Endodermal cell (in vitro differentiated cells): ENCODE results near the gene DUS1L. TPM values are rescaled to one million over a fixed set of nuclear protein-coding genes. Genes with fewer than 3 reads are reported as not detected.

Experiments
- DNase-seq: peaks from one replicate; pipeline ENCODE4 v3.0.0-alpha.2; 2017
- H3K27ac ChIP-seq: 2 replicates; pipeline ENCODE4 v1.5.1; 2013; ENCODE audit warnings: mild to moderate bottlenecking, low read depth, low read length, moderate library complexity
- H3K27me3 ChIP-seq: 2 replicates; pipeline ENCODE4 v1.6.1; 2013; ENCODE audit warnings: mild to moderate bottlenecking, low read length, moderate library complexity; ENCODE audit not compliant: insufficient read depth, control insufficient read depth, poor library complexity, severe bottlenecking
- H3K36me3 ChIP-seq: 2 replicates; pipeline ENCODE4 v1.7.0; 2013; ENCODE audit warnings: mild to moderate bottlenecking, low read length, moderate library complexity; ENCODE audit not compliant: control insufficient read depth, insufficient read depth
- H3K4me1 ChIP-seq: one replicate; pipeline ENCODE4 v1.7.0; 2013; ENCODE audit warnings: low read length; ENCODE audit not compliant: control insufficient read depth, insufficient read depth
- H3K4me3 ChIP-seq: 2 replicates; pipeline ENCODE4 v1.5.1; 2013; ENCODE audit warnings: mild to moderate bottlenecking, low read length, moderate library complexity
- H3K9ac ChIP-seq: 2 replicates; pipeline ENCODE4 v1.6.1; 2013; ENCODE audit warnings: mild to moderate bottlenecking, low read length, moderate library complexity; ENCODE audit not compliant: poor library complexity, severe bottlenecking; ENCODE audit errors: extremely low read depth
- H3K9me3 ChIP-seq: 2 replicates; pipeline ENCODE4 v1.6.1; 2013; ENCODE audit warnings: mild to moderate bottlenecking, low read length, moderate library complexity; ENCODE audit not compliant: control insufficient read depth
- H3K27ac Mint-ChIP-seq: 2 replicates; pipeline ENCODE4 v1.8.0; 2020; ENCODE audit warnings: mixed read lengths
- H3K27me3 Mint-ChIP-seq: 2 replicates; pipeline ENCODE4 v1.8.0; 2021; ENCODE audit warnings: mild to moderate bottlenecking, mixed read lengths; ENCODE audit not compliant: insufficient read depth
- H3K36me3 Mint-ChIP-seq: 2 replicates; pipeline ENCODE4 v1.8.0; 2020; ENCODE audit warnings: low read depth, mixed read lengths
- H3K4me1 Mint-ChIP-seq: 2 replicates; pipeline ENCODE4 v1.8.0; 2020; ENCODE audit warnings: mixed read lengths
- H3K4me3 Mint-ChIP-seq: 2 replicates; pipeline ENCODE4 v1.8.0; 2020; ENCODE audit warnings: mild to moderate bottlenecking, moderate library complexity, mixed read lengths
- H3K9me3 Mint-ChIP-seq: 2 replicates; pipeline ENCODE4 v1.8.0; 2020; ENCODE audit warnings: mild to moderate bottlenecking, mixed read lengths
- WGBS, 2 experiments: methylation state at CpG; one replicate each; pipeline versions ENCODE4 v1.1.5 to v1.1.7; 2013; ENCODE audit warnings: missing lambda C conversion rate in 2 of 2, mixed read lengths in 1 of 2; ENCODE audit not compliant: insufficient coverage in 1 of 2, insufficient read length in 1 of 2; 5-methylcytosine and 5-hydroxymethylcytosine counted together
- total RNA-seq, 2 donors: library from RNA; stranded (reverse); fragmentation: NEBNext Ultra II Directional in 1 of 2; extraction: Animal tissue kit (Norgen Biotek cat#: 25700) in 1 of 2; gene quantifications; 2 replicates in 1 of 2; 3 replicates in 1 of 2; pipeline ENCODE4 v1.2.1, GENCODE V29; 2021
- TF ChIP-seq, protein P1 (sequence below): fragments of 200-600 bp; sonication (generic); conservative IDR thresholded peaks from 2 replicates; pipeline ENCODE4 v1.5.0; 2021; ENCODE audit warnings: antibody characterized with exemption, mild to moderate bottlenecking

The DUS1L gene
- total RNA-seq, 2 donors from 2014 or later = 85.3 to 108 TPM

DNA sequence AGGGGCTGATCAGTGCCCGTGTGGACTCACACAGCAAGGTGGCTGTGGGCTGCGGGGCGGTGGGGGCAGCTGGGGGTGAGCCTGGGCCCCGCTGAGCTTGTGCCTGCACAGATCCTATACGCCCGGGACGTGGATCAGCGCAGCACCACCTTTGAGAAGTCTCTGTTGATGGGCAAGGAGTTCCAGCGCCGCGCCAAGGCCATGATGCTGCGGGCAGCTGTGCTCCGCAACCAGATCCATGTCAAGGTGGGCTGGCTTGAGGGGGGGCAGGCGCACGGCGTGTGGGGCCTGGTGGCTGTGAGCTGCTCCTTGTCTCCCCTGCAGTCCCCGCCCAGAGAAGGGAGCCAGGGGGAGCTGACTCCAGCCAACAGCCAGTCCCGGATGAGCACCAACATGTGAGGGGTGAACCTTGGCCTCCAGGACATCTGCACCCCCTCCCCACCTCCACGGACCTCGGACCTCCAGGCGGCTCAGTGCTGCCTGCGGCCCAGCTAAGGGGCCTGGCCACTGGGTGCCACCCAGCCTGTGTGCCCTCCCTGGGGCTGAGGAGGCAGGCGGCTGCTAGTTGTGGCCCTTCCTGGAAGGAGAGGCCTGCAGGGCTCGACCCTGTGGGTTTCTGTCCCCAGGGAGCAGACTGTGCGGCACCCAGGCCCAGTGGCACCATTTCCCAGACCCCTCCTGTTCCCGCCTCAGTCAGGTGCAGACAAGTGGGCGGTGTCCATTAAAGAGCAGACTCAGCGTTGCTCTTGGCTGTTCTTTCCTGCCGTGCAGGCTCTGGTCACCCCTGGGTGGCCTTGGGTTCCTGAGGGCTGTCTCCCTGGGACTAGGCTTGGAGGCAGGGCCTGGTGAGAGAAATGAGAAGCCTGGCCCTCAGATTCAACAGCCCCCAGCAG, 8.6 kb downstream of the DUS1L start:
- no peak for DNase-seq
- no peaks in the 10 kb centered on the region for H3K27me3 ChIP-seq
- no peaks in the 10 kb centered on the region for H3K4me1 Mint-ChIP-seq
- H3K9me3 Mint-ChIP-seq = no peaks in the 10 kb centered on the region
- no peak overlapping the region for H3K27ac ChIP-seq
- H3K9me3 ChIP-seq = no peaks in the 10 kb centered on the region
- 94 to 98% methylated on average over 20 to 29 of the region's 29 CpGs for WGBS, 2 experiments
- no peaks in the 10 kb centered on the region for H3K27me3 Mint-ChIP-seq
- no peak overlapping the region for H3K9ac ChIP-seq
- TF ChIP-seq, protein P1, sequence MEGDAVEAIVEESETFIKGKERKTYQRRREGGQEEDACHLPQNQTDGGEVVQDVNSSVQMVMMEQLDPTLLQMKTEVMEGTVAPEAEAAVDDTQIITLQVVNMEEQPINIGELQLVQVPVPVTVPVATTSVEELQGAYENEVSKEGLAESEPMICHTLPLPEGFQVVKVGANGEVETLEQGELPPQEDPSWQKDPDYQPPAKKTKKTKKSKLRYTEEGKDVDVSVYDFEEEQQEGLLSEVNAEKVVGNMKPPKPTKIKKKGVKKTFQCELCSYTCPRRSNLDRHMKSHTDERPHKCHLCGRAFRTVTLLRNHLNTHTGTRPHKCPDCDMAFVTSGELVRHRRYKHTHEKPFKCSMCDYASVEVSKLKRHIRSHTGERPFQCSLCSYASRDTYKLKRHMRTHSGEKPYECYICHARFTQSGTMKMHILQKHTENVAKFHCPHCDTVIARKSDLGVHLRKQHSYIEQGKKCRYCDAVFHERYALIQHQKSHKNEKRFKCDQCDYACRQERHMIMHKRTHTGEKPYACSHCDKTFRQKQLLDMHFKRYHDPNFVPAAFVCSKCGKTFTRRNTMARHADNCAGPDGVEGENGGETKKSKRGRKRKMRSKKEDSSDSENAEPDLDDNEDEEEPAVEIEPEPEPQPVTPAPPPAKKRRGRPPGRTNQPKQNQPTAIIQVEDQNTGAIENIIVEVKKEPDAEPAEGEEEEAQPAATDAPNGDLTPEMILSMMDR = no peak
- no peak overlapping the region for H3K4me3 Mint-ChIP-seq
- H3K27ac Mint-ChIP-seq = no peak overlapping the region
- no peaks in the 10 kb centered on the region for H3K4me1 ChIP-seq
- no peak overlapping the region for H3K4me3 ChIP-seq
- H3K36me3 ChIP-seq = peaks cover 43% of the 10 kb centered on the region
- H3K36me3 Mint-ChIP-seq = peaks cover 14% of the 10 kb centered on the region

DNA sequence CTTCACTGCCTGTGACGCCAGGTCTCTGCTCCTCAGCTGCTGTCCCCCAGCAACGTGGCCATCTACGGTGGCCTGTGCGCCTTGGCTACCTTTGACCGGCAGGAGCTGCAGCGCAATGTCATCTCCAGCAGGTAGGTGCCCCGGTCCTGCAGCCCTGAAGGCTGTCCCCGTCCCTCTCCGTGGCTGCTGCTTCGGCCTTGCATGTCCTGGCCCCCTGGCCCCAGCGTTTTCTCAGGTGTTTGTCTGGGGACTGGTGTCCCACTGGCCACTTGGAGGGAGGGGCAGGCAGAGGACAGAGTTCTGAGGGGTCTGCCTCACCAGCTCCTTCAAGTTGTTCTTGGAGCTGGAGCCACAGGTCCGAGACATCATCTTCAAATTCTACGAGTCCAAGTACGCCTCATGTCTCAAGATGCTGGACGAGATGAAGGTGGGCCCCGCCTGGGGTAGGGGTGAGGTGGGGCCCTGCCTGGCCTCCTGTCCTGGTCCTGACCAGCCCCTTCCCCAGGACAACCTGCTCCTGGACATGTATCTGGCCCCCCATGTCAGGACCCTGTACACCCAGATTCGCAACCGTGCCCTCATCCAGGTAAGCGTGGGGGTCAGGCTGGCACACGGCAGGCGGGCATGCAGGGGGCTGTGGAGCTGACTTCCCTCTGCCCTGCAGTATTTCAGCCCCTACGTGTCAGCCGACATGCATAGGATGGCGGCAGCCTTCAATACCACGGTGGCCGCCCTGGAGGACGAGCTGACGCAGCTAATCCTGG, 9.5 kb downstream of the DUS1L start:
- 95 to 98% methylated on average over 24 to 28 of the region's 28 CpGs for WGBS, 2 experiments
- Histone ChIP-seq H3K27ac (no peak overlapping the region), H3K9me3 (no peaks in the 10 kb centered on the region), H3K4me3 (no peak overlapping the region), H3K36me3 (peaks cover 39% of the 10 kb centered on the region), H3K27me3 (no peaks in the 10 kb centered on the region), H3K9ac (no peak overlapping the region), H3K4me1 (no peaks in the 10 kb centered on the region)
- Mint-ChIP-seq H3K4me1 (no peaks in the 10 kb centered on the region), H3K4me3 (no peak overlapping the region), H3K36me3 (peaks cover 14% of the 10 kb centered on the region), H3K27ac (no peak overlapping the region), H3K27me3 (no peaks in the 10 kb centered on the region), H3K9me3 (no peaks in the 10 kb centered on the region)
- TF ChIP-seq, protein P1 = no peak
- DNase-seq = no peak

DNA sequence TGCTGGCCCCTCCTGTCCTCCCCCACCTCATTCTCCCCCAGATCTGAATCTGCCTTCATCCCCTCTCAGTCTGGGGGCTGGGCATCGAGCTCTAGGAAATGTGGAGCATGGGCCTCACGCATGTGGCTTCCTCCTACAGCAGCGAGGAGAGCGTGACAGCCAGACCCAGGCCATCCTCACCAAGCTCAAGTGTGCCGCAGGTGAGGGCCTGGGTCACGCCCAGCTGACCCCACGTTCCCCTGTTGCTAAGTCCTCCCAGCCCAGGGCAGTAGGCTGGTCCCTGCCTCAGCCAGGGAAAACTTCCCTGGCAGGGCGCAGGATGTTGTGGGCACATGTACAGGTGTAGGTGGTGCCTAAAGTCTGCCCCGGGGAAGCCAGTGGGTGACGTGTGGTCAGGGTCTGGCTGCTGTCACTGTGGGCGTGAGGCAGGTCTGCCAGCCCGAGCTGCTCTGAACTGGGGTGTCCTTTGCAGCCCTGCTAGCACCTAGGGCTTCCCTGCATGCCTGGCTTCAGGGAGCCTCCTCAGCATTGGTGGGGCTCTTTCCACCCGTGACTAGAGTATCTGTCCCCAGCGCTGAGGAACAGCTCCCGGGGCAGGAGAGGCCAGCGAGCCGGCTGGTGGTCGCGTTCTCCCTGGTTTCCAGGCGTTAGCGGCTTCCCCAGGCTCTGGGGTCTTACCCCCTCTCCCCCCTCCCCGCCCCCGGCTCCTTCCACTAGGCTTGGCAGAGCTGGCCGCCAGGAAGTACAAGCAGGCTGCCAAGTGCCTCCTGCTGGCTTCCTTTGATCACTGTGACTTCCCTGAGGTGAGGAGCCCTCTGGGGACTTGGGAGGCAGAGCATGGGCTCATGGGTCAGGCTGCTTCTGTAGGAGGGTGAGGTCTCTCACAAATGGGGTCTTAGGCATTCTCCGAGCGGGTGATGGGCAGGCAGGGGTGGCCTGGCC, 10.3 kb downstream of the DUS1L start:
- Mint-ChIP-seq H3K4me3 (no peak overlapping the region), H3K9me3 (no peaks in the 10 kb centered on the region), H3K4me1 (peaks cover 4% of the 10 kb centered on the region), H3K36me3 (peaks cover 13% of the 10 kb centered on the region), H3K27ac (no peak overlapping the region), H3K27me3 (no peaks in the 10 kb centered on the region)
- 91 to 94% methylated on average over 18 to 26 of the region's 26 CpGs for whole genome bisulfite sequencing, 2 experiments
- TF ChIP-seq, protein P1 = no peak
- H3K9ac ChIP-seq = no peak overlapping the region
- DNase-seq = no peak
- H3K4me3 ChIP-seq = no peak overlapping the region
- H3K36me3 ChIP-seq = peaks cover 39% of the 10 kb centered on the region
- no peaks in the 10 kb centered on the region for H3K27me3 ChIP-seq
- H3K9me3 ChIP-seq = no peaks in the 10 kb centered on the region
- no peak overlapping the region for H3K27ac ChIP-seq
- no peaks in the 10 kb centered on the region for H3K4me1 ChIP-seq
